AG08395 (cell line): ENCODE results near the gene IFITM2.

ENCODE experiments used
- DNase-seq: peaks from one replicate; pipeline ENCODE4 v3.0.0; 2012; ENCODE audit warnings: mixed read lengths, low spot score

Gene IFITM2

DNA sequence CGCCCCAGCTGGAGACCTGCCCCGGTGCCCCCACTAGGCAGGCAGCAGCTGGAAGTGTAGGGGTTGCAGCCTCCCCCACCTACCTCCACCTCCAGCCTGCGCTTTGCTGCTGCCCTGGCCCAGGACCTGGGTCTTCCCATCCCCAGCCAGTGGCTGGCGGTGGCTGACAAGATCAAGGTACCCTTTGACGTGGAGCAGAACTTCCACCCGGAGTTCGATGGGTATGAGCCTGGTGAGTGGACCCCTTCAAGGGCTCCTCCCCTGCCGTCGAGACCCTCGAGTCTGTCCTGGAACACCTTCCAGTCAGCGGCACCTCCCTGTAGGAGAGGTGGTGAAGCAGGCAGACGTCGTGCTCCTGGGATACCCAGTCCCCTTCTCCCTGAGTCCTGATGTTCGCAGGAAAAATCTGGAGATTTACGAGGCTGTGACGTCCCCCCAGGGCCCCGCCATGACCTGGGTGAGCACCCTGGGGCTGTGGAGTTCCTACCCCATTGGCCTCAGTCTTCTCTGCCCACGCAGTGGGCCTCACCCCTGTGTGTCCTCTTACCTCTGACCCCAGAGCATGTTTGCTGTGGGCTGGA is 14.3 kb upstream of the IFITM2 start:
- DNase-seq = no peak

DNA sequence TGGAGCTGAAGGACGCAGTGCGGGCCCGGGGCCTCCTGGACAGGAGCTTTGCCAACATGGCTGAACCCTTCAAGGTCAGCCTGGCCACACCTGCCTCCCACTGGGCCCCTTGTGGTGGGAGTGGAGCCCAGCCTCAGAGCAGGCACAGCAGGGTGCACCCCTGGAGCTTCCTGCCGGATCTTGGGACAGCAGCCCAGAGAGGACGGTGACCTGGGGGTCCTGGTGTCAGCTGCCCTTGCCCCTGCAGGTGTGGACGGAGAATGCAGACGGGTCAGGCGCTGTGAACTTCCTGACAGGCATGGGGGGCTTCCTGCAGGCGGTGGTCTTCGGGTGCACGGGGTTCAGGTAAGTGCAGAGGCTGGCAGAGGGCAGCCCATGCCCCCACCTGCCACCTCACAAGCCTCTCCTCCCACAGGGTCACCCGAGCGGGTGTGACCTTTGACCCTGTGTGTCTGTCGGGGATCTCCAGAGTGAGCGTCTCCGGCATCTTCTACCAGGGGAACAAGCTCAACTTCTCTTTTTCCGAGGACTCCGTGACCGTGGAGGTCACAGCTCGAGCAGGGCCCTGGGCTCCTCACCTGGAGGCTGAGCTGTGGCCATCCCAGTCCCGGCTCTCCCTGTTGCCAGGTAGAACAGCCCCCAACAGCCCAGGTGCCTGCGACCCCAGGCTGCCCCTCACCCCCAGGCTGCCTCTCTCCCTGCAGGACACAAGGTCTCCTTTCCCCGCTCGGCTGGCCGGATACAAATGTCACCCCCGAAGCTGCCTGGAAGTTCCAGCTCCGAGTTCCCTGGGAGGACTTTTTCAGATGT is 13.6 kb upstream of the IFITM2 start:
- DNase-seq = no peak

DNA sequence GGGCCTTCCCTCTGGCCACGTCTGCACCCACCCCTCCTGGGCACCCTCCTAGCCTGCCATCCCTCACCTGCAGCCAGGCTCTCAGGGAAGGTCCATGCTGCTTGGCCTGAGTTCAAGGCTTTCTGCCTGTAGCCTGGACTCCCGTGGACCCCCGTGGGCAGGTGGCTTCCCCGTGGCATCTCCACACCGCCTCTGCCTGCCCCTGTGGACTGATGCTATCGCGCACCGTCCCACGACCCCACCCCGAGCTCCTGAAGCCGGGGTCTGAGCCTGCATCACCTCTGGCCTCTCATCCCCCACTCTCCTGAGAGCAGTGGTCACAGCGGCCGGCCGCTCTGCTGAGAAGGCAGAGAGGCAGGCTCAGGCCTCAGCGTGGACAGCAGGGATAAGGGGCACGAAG is 12.8 kb upstream of the IFITM2 start:
- no peak for DNase-seq

DNA sequence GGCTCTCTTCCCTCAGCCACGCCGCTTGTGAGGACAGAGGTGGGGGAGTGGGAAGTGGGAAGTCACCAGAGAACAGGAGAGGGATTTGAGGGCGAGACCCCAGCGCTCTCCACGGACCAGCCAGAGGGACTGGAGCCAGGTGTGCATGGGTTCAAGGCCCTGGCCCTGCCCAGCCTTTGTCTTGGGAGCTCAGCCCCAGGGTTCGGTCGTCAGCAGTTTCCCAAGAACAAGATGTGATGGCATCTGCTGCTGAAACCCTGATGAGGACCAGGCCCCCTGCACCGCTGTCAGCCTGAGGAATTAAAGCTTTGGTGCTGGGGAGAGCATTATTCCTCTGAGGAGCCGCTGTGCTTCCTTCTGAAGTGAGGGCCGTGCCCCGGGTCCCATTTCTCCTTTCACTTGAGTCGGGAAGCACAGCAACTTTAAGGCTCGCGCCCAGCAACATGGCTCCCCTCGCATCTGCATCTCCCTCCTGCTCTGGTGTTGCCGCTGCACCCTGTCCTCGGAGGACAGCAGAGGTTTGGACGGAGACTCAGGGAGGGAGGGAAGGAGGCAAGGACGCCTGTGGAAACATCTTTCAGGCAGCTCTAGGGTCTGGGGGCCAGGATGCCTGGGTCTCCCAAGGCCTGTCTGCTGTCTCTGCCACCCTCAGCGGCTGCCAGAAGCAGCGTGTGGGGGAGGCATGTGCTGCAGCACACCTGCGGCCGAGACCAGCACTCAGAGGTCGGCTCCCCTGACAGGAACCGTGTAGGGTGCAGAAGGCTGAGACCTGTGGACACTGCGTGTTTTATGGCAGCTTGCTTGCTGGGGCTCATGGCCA is 12.1 kb upstream of the IFITM2 start:
- DNase-seq = no peak

DNA sequence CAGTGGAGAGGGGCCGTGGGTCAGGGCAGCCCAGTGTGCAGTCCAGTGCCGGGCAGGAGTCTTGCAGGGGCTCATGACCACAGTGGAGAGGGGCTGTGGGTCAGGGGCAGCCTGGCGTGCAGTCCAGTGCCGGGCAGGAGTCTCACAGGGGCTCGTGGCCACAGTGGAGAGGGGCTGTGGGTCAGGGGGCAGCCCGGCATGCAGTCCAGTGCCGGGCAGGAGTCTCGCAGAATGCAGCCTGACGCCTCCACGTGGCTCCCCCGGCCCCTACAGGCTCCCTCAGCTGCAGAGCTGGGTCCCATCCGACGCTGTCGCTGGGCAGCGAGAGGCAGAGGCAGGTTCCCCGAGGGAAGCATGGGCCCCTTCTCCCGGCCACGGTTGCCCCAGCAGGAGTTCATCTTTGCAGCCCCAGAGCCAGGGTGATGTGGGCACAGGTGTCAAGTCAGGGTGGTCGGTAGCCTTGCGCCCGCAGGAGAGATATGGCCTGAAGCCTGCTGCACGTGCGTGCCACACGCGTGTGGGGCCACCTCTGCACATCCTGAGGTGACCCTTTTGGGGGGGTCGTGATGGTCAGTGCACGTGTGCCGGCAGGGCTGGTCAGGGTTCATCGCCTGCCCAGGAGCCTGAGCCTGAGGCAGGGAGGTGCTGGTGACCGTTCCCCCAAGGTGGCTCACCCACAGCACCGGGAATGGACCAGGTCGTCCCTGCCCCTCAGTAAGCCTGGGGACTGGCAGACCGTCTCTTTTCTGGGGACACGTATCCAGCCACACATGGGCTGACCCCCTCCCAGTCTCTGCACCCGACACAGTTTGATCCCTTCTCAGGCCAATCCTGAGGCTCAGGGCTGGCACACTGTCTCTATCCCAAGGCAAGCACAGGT is 11.2 kb upstream of the IFITM2 start:
- no peak for DNase-seq

DNA sequence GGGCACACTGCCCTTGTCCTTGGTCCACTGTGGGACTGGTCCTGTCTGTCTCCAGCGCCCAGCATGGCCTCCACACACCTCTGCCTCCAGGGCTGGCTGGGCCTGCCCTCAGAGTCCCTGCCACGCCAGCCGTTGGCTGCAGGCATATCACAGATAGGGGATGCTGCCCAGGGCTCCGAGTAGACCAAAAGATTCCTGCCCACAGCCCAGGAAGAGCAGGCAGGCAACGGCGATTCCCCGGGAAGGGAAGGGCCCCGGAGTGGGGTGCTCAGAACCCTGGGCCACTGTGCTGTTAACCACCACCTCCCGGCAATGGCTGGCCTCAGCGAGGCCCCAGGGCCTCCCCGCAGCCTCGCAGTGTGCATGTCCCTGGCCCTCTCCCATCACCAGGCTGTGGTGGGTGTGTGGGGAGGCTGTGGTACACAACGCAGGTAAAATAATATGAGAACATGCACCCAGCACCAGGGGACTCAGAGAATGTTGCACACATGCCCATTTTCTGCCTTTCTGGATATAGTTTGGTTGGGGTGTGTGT is 10.5 kb upstream of the IFITM2 start:
- no peak for DNase-seq

DNA sequence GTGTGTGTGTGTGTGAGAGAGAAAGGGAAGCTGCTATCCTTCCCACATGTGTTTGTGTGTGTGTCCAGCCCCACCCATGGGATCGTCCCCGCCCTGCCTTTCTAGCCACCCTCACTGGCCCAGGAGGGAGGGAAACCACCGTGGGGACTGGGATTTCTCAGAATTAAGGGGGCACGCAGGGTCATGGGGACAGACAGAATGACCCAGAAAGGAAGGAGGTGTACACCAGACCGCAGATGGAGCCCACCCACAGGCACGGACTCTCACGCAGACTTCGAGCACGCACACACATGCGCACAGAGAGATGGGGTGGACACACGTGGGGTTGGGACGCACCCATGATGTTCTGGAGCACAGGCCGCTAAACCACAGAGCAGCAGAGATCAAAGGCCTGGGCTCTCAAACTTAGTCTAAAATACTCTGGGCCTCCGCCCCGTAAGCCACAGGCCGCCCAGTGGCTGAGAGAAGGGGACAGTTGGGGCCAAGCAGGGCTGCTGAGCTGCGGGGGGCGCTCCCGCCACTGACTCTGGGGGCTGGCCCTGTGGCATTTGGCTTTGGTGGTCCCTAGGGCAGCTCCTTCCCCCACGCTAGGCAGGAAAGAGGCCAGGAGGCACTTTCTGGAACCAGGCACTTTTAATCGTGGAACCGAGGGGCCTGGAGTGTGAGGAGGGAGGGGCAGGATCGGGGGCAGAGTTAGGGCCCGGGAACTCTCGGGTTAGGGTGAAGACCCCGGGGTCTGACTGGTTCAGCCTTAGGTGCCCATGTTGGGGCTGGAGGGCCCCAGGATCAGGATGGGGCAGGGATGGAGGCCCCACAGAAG is 9.8 kb upstream of the IFITM2 start:
- DNase-seq = peak; percentile 70

DNA sequence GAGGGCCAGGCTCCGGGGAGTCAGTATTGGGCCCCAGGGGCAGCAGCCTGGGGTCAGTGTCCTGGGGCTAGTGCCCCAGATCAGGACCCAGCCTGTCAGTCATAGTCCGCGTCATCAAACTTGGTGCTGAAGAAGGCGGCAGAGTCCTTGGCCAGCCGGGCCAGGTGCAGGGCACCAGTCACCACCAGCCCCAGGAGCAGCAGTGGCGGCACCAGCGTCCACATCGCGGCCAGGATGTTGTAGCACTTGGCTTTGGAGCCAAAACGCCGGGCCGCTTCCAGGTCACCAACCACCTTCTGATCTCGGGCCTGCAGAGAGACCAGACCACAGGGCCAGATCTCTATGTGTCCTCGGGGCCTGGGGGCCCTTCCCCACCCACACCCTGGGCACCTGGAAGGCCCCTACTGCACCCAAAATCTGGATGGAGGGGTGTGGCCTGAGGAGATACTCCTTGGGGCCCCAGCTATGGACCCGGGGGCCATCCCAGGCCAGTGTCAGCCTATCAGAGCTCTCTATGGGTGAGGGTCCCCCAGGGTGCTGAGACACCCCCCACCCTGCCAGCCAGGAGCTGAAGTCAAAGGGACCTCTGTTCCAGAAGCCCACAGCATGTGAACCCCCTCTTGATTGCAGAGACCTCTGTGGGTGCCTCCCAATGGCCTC is 9.1 kb upstream of the IFITM2 start:
- no peak for DNase-seq

DNA sequence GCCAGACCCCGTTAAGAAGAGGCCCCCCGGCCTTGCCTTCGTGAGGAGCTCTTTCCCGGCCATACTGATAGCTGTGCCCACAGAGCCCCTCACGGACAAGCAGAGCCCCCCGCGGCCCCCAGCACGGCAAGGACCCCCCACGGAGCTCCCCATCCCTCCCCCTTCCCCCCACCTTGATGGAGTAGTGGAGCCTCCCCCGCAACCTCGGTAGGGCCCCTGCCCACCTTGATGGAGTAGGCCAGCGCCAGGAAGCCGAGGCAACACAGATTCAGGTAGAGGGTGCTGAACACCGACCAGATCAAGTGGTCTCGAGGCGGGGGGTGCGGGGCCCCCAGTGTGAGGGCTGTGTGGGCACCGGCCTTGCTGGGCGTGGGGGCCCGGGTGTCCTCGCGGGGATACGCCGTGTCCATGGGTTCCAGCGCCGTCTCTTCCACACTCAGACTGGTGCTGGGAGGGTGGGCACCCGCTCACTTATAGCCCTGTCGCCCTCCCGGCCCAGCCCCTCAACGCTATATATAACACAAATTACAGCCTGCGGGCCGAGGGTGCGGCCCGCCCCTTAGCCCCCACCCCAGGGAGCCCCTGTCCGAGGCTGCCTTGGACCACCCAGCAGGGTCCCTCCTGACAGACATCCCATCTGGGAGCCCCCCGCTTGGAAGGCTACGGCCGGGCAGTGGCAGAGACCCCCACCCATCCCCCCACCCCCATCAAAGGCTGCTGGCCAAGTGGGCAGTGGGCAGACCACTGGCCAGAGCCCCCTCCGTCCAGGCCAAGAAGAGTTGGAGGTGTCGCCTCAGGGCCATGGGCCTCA is 8.3 kb upstream of the IFITM2 start, which contains the start of gene IFITM5:
TSS of gene IFITM5 (minus strand) at position 446 of the 811 bp plus-strand sequence. CDS start at position 410, 36 bp downstream.
- no peak for DNase-seq

DNA sequence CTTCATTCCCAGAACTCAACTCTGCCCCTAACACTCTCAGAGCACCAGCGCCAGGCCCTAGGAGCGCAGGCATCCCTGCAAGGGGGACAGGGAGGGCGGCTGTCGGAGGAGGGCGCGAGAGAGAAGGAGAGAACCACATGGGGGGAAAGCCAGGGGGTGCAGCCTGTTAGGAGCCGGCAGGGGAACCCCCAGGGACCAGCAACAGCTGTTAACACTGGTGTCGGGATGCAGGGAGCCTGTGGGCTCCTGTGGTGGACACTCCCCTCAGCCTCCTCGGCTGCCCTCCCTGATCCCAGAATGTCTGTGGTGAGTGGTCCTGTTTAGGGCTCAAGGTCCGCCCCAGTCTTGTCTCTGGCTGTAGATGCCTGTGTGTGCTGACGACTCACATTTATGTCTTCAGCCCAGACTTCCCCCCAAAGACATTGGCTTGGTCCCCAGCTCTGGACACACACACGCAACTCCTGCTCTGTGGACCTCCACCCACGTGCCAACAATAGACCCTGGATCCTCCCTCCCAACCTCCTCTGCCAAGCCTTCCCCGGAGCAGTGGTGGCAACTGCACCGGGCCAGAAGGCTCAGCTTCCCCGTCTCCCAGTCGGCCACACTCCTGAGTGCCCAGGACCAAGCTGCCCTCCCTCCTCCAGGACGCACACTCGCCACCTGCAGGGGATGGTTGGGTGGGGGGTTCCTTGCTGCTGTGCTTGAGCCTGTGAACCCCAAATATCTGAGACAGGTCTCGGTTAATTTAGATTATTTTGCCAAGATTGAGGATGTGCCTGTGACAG is 7.5 kb upstream of the IFITM2 start:
- peak; percentile 25 for DNase-seq

DNA sequence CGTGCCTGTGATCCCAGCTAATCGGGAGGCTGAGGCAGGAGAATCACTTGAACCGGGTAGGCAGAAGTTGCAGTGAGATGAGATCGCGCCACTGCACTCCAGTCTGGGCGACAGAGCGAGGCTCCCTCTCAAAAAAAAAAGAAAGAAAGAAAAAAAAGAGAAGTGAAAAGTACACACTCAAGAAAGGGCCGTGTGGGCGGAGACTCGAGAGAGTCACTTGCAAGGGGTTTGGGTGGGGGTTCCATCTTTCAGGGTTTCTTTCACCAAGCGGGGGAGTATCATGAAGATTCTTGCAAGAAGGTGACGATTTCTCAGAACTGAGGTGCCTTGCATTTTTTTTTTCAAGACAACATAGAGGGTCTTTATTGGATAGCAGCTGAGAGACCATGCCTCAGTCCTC is 4.3 kb upstream of the IFITM2 start:
- DNase-seq = no peak

DNA sequence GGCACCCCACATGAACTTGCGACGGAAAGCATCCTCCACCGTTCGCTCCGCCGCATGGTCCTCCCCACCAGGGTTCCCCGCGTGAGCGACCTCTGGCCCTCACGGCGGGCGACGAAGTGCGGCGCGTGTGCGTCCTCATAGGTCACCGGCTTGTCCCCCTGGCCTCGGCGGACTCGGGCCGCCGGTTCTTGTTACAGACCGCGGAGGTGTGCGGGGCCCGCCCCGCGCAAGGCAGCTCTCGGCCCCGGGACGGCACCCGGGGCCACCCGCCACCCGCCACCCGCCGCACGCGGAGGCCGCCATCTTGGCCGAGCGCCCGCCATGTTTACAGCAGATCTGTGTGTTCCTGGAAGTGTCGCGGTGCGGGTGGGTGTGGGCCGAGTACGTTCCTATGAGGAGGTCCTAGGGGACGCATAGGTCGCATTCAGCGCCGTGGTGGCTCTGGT is 3.5 kb upstream of the IFITM2 start:
- no peak for DNase-seq

DNA sequence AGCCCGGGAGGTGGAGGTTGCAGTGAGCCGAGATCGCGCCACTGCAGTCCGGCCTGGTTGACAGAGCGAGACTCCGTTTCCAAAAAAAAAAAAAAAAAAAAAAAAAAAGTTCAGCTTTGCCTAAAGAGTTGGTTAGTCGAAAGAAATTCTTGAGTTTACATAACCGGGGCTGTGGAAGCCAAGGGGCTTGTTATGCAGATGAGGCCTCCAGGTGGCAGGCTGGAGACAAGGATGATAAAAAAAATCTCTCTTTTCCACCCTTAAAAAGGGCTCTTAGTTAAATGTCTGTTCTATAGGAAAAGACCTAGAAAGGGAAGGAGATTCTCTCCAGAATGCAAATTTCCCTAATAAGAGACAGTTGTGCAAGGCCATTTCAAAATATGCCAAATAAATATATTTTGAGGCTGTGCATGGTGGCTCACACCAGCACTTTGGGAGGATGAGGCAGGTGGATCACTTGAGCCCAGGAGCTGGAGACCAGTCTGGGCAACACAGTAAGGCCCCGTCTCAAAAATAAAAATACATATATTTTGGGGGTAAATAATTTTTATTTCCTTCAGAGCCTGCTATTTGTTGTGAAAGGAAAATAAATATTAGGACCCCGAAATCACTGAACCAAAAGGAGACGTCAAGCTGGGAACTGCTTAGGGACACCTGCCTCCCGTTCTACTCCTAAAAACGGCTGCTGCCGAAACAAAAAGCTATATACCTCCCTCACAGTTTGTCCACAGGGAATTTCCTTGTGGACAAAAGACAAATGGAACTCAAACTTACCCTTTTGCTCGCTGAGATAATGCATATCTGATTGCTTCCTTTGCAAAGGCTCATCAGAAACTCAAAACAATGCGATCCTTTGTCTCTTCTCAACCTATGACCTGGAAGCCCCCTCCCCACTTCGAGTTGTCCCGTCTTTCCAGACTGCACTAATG is 2.4 kb upstream of the IFITM2 start:
- DNase-seq = peak; percentile 86

DNA sequence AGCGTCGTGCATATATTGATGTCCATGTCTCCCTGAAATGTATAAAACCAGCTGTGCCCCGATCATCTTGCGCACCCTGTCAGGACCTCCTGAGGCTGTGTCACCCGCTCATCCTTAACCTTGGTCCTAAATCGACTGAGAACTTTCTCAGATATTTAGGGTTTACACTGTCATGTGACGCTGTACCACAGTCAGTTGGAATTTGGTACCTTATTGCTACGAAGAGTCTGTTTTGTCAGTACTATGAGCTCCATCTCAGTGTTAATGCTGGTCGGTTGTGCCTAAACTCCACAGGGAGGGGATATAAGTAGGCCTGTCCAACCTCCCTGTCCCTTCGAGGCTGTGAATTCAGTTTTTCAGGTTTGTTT is 1.8 kb upstream of the IFITM2 start:
- no peak for DNase-seq

DNA sequence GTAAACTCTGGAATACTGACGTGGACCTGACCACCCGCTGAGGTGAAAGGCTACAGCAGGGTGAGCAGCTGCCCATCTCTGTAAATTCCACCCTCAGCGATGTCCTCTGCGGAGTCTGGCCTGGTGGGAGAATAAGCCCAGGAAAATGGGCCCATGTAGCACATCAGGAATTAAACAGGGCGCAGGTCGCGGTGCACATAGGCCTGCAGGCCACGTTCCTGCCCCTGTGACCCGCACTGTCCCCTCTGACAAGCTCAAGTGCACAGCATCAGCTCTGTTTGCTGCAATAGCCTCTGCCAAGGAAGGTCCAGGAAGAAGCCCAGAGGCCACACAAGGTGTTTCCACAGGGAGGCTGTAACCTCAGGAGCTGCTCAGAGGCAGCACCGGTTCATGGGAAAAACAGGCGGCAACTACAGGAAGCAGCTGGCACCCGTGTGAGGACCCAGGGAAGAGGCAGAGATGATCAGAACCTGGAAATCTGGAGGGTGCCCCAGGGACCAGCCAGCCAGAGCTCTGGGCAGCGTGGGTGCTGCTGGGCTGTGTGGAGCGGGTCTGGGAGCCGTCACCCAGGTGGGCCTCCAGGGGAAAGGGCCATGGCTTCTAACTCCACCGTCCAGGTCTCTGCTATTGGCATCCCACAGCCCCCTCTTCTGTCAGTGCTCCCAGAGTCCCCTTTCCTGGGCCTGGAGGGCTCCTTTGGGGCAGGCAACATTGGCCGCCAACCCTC is 808 bp upstream of the IFITM2 start:
- DNase-seq = no peak
